Ishikawa (cell line): Measurements from ENCODE around the gene ZNF675.

Source experiments
- CEBPB ChIP-seq: IDR thresholded peaks from 2 replicates; pipeline ENCODE4 v1.6.1; 2012
- CREB1 ChIP-seq: IDR thresholded peaks from 2 replicates; pipeline ENCODE4 v1.6.1; 2012; ENCODE audit warnings: low read depth
- EGR1 ChIP-seq: IDR thresholded peaks from 2 replicates; pipeline ENCODE4 v1.6.1; 2012
- EP300 ChIP-seq: IDR thresholded peaks from 2 replicates; pipeline ENCODE4 v1.6.1; 2012; ENCODE audit warnings: borderline replicate concordance
- FOXM1 ChIP-seq: IDR thresholded peaks from 2 replicates; pipeline ENCODE4 v1.6.1; 2012; ENCODE audit warnings: low read depth, borderline replicate concordance
- NFIC ChIP-seq: IDR thresholded peaks from 2 replicates; pipeline ENCODE4 v1.6.1; 2012
- RAD21 ChIP-seq: IDR thresholded peaks from 2 replicates; pipeline ENCODE4 v1.6.1; 2012; ENCODE audit warnings: low read depth
- TAF1 ChIP-seq: IDR thresholded peaks from 2 replicates; pipeline ENCODE4 v1.6.1; 2012; ENCODE audit warnings: low read depth, mild to moderate bottlenecking
- TCF12 ChIP-seq: IDR thresholded peaks from 2 replicates; pipeline ENCODE4 v1.6.1; 2012; ENCODE audit warnings: low read depth
- TEAD4 ChIP-seq: IDR thresholded peaks from 2 replicates; pipeline ENCODE4 v1.6.1; 2012
- YY1 ChIP-seq: IDR thresholded peaks from 2 replicates; pipeline ENCODE4 v1.6.1; 2012; ENCODE audit warnings: low read depth
- ZBTB7A ChIP-seq: IDR thresholded peaks from 2 replicates; pipeline ENCODE4 v1.6.1; 2012; ENCODE audit warnings: low read depth
- TF ChIP-seq, protein P1 (sequence below): IDR thresholded peaks from 2 replicates; pipeline ENCODE4 v1.6.1; 2012
- TF ChIP-seq, protein P2 (sequence below): IDR thresholded peaks from 2 replicates; pipeline ENCODE4 v1.6.1; 2012; ENCODE audit warnings: low read depth, mild to moderate bottlenecking
- TF ChIP-seq, protein P3 (sequence below): IDR thresholded peaks from 2 replicates; pipeline ENCODE4 v1.6.1; 2012

ZNF675 gene

DNA sequence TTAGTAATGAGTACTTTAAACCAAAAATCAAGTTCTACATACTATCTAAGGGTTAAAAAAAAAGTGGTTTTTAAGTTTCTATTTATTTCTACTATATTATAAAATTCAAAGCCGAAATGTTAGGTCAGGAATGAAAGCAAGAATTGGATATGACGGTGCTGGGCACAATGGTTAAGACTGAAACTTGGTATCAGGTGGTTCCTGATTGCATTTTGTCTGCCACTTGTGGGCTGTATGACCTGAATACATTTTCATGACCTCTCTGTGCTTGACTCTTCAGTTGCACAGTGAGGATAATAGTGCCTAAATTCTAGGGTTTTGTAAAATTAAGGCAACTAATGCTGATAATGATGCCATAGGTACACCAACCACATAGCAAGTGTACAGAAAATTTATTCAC is 22.3 kb upstream of the ZNF675 start:
- TF ChIP-seq CREB1 (no peak), TEAD4 (no peak), TCF12 (no peak), CEBPB (no peak), ZBTB7A (no peak), NFIC (no peak), YY1 (no peak), EP300 (no peak), TAF1 (no peak), FOXM1 (no peak), RAD21 (no peak), EGR1 (no peak)
- TF ChIP-seq, protein P1, sequence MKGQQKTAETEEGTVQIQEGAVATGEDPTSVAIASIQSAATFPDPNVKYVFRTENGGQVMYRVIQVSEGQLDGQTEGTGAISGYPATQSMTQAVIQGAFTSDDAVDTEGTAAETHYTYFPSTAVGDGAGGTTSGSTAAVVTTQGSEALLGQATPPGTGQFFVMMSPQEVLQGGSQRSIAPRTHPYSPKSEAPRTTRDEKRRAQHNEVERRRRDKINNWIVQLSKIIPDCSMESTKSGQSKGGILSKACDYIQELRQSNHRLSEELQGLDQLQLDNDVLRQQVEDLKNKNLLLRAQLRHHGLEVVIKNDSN: no peak
- TF ChIP-seq, protein P2, sequence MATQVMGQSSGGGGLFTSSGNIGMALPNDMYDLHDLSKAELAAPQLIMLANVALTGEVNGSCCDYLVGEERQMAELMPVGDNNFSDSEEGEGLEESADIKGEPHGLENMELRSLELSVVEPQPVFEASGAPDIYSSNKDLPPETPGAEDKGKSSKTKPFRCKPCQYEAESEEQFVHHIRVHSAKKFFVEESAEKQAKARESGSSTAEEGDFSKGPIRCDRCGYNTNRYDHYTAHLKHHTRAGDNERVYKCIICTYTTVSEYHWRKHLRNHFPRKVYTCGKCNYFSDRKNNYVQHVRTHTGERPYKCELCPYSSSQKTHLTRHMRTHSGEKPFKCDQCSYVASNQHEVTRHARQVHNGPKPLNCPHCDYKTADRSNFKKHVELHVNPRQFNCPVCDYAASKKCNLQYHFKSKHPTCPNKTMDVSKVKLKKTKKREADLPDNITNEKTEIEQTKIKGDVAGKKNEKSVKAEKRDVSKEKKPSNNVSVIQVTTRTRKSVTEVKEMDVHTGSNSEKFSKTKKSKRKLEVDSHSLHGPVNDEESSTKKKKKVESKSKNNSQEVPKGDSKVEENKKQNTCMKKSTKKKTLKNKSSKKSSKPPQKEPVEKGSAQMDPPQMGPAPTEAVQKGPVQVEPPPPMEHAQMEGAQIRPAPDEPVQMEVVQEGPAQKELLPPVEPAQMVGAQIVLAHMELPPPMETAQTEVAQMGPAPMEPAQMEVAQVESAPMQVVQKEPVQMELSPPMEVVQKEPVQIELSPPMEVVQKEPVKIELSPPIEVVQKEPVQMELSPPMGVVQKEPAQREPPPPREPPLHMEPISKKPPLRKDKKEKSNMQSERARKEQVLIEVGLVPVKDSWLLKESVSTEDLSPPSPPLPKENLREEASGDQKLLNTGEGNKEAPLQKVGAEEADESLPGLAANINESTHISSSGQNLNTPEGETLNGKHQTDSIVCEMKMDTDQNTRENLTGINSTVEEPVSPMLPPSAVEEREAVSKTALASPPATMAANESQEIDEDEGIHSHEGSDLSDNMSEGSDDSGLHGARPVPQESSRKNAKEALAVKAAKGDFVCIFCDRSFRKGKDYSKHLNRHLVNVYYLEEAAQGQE: no peak
- TF ChIP-seq, protein P3, sequence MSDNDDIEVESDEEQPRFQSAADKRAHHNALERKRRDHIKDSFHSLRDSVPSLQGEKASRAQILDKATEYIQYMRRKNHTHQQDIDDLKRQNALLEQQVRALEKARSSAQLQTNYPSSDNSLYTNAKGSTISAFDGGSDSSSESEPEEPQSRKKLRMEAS: no peak

DNA sequence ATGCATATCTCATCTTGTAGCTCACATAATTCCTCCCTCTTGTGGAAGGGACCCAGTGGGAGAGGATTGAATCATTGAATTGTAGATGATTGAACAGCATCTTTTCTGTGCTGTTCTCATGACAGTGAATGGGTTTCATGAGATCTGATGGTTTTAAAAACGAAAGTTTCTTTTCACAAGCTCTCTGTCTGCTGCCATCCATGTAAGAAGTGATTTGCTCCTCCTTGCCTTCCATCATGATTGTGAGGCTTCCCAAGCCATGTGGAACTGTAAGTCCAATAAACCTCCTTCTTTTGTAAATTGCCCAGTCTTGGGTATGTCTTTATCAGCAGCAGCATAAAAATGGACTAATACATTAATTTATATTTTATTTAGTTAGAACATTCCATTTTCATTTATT is 19.6 kb upstream of the ZNF675 start:
- TF ChIP-seq YY1 (no peak), ZBTB7A (no peak), CEBPB (no peak)

DNA sequence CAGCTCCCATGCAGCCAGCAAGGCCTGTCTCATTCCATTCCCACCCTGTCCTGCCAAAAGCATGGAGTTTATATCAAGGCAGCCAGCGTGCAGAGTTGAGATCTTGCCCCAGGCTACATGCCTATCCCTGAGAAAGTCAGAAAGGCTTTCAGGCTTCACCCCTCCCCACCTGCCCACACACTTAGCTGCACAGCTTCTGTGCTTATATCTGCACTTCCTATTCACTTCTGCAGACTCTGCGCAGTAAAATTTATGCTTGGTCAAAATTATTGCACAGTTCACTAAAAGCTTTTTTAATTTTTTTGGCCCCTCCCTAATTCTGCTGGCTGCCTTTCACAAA is 12.5 kb upstream of the ZNF675 start:
- no peak for TF ChIP-seq TEAD4
- TF ChIP-seq CEBPB: no peak
- TF ChIP-seq CREB1: no peak
- TF ChIP-seq ZBTB7A: no peak
- TF ChIP-seq, protein P1: no peak
- no peak for TF ChIP-seq RAD21
- no peak for TF ChIP-seq FOXM1
- no peak for TF ChIP-seq TCF12
- TF ChIP-seq, protein P2: no peak
- TF ChIP-seq EP300: no peak
- TF ChIP-seq TAF1: no peak
- TF ChIP-seq, protein P3: no peak
- no peak for TF ChIP-seq EGR1
- TF ChIP-seq YY1: no peak
- no peak for TF ChIP-seq NFIC

DNA sequence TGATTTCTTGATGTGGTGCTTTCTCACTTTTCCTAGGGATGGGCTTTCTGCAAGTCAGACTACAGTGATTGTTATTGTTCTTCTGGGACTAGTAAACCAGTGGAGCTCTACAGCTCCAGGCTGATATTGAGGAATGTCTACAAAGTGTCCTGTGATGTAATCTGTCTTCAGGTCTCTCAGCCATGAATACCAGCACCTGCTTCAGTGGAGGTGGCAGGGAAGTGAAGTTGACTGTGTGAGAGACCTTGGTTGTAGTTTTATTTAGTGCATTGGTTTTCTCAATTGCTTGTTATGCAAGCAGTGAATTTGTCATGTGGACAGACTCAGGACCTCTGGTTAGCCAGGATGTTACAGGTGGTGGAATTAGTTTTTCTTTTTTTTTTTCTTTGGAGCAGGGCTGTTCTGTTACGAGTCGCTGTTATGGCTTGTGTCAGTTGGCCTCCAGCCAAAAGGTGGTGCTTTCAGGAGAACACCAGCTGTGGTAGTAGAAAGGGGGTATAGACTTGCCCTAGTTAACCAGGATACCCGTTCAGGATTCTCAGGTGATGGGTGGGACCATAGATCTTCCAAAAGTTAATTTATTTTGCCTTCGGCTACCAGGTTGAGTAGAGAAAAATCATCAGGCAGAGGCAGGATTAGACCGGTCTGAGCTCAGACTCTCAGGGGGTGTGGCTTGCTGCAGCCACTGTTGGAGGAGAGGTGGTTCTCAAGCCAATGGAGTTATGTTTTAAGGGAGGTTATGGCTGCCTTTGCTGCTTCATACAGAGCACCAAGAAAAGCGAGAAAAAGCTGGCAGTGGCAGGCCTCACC is 11.9 kb upstream of the ZNF675 start:
- TF ChIP-seq TEAD4: no peak
- TF ChIP-seq NFIC: peak; percentile 56

DNA sequence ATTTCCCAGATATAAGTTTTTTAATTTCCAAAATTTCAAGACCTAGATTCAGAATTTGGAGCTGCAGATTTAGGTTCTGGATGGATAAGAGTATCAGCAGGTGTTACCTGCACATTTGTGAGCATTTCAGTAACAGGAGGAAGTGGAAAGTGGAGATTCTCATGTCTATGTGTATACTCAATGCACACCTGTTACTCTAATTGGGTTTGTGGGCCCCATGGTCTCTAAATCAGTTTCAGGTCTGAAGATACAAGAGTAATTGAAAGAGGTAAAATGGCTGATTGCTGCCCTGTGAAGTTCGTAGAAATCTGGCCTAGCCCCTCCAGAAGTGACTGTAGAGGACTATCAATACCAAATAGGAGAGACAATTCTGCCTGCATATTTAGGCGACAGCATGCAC is 13.9 kb downstream of the ZNF675 start:
- no peak for TF ChIP-seq TCF12
- TF ChIP-seq, protein P3: no peak
- TF ChIP-seq, protein P2: no peak
- TF ChIP-seq CREB1: no peak
- no peak for TF ChIP-seq RAD21
- no peak for TF ChIP-seq FOXM1
- TF ChIP-seq NFIC: no peak
- TF ChIP-seq, protein P1: no peak
- TF ChIP-seq TEAD4: no peak
- no peak for TF ChIP-seq ZBTB7A
- no peak for TF ChIP-seq TAF1
- TF ChIP-seq CEBPB: no peak
- TF ChIP-seq YY1: no peak
- TF ChIP-seq EGR1: no peak
